H1 (cell line): ENCODE results near the gene NOL3. TPM values are rescaled to one million over a fixed set of nuclear protein-coding genes. Genes with fewer than 3 reads are reported as not detected.

Experiments
- CTCF ChIA-PET: fragments of 300-600 bp; sonication (Branson Sonifier 250); formaldehyde crosslinking; loops from one replicate; lab custom pipeline; 2021; ENCODE audit not compliant: partially characterized antibody; lab: Charles Lee
- POLR2A ChIA-PET: fragments of 300-600 bp; sonication (Branson Sonifier 250); formaldehyde crosslinking; loops from one replicate; lab custom pipeline; 2021; ENCODE audit warnings: inconsistent platforms; ENCODE audit not compliant: partially characterized antibody; lab: Charles Lee
- DNase-seq, 2 experiments: peaks; one replicate each; pipeline versions ENCODE4 v3.0.0 to v3.0.0-alpha.2; 2010 to 2022; ENCODE audit warnings: low spot score in 2 of 2, low read depth in 1 of 2, mixed read lengths in 1 of 2
- FAIRE-seq: peaks from 2 replicates; lab custom pipeline; 2011; peaks lifted over from hg19 to GRCh38; lab: Jason Lieb, UNC
- H2AFZ ChIP-seq: 2 replicates; pipeline ENCODE4 v1.8.1; 2012; ENCODE audit warnings: low read length, inconsistent platforms
- H2AK5ac ChIP-seq: 2 replicates; pipeline ENCODE4 v1.6.1; 2013; ENCODE audit warnings: low read depth, low read length
- H2BK120ac ChIP-seq: replicated peaks from 2 replicates; pipeline ENCODE3; 2013; ENCODE audit warnings: low read depth, low read length, inconsistent platforms
- H2BK12ac ChIP-seq: 2 replicates; pipeline ENCODE4 v1.6.1; 2013; ENCODE audit warnings: low read depth, low read length
- H2BK15ac ChIP-seq: 2 replicates; pipeline ENCODE4 v1.6.1; 2013; ENCODE audit warnings: low read length
- H2BK20ac ChIP-seq: 2 replicates; pipeline ENCODE4 v1.6.1; 2013; ENCODE audit warnings: low read length
- H2BK5ac ChIP-seq: 2 replicates; pipeline ENCODE4 v1.6.1; 2013; ENCODE audit warnings: low read depth, low read length
- H3K14ac ChIP-seq: 2 replicates; pipeline ENCODE4 v1.6.1; 2013; ENCODE audit warnings: inconsistent platforms; ENCODE audit not compliant: insufficient read length
- H3K18ac ChIP-seq: 2 replicates; pipeline ENCODE4 v1.6.1; 2013; ENCODE audit warnings: low read length; ENCODE audit errors: extremely low read depth
- H3K23ac ChIP-seq: 2 replicates; pipeline ENCODE4 v1.6.1; 2013; ENCODE audit warnings: inconsistent platforms; ENCODE audit not compliant: insufficient read length
- H3K23me2 ChIP-seq: 2 replicates; pipeline ENCODE4 v1.6.1; 2013; ENCODE audit warnings: low read depth, low read length
- H3K27ac ChIP-seq: 2 replicates; pipeline ENCODE4 v1.6.1; 2011; ENCODE audit warnings: low read depth, low read length, inconsistent platforms
- H3K27me3 ChIP-seq, 4 experiments: replicated peaks in 1 of 4; 1 replicate in 1 of 4; 2 replicates in 3 of 4; pipeline versions ENCODE4 v1.6.1 to v1.8.1; 2011 to 2013; ENCODE audit warnings: low read length in 3 of 4, mild to moderate bottlenecking in 3 of 4, inconsistent platforms in 2 of 4, mixed read lengths in 2 of 4, moderate library complexity in 1 of 4; ENCODE audit not compliant: control insufficient read depth in 3 of 4, insufficient read depth in 3 of 4; ENCODE audit errors: extremely low read depth in 1 of 4
- H3K36me3 ChIP-seq, 4 experiments: 2 replicates each; pipeline versions ENCODE4 v1.6.1 to v1.8.1; 2011 to 2013; ENCODE audit warnings: mild to moderate bottlenecking in 4 of 4, low read length in 3 of 4, moderate library complexity in 2 of 4, control low read depth in 1 of 4, inconsistent platforms in 1 of 4; ENCODE audit not compliant: insufficient read depth in 4 of 4, control insufficient read depth in 2 of 4
- H3K4ac ChIP-seq: replicated peaks from 2 replicates; pipeline ENCODE3; 2013; ENCODE audit warnings: low read length, low read depth, mixed read lengths, inconsistent platforms; ENCODE audit not compliant: insufficient read length
- H3K4me1 ChIP-seq, 4 experiments: replicated peaks in 1 of 4; 1 replicate in 1 of 4; 2 replicates in 3 of 4; pipeline versions ENCODE4 v1.6.1 to v1.8.1; 2011 to 2013; ENCODE audit warnings: low read length in 3 of 4, inconsistent platforms in 2 of 4, mixed read lengths in 1 of 4; ENCODE audit not compliant: insufficient read depth in 4 of 4, control insufficient read depth in 3 of 4
- H3K4me2 ChIP-seq, 2 experiments: 2 replicates each; pipeline versions ENCODE4 v1.6.1 to v1.8.1; 2011 to 2013; ENCODE audit warnings: low read depth in 2 of 2, low read length in 2 of 2, control low read depth in 1 of 2, inconsistent platforms in 1 of 2, mild to moderate bottlenecking in 1 of 2; ENCODE audit not compliant: insufficient read depth in 1 of 2
- H3K4me3 ChIP-seq, 4 experiments: fragments of 200-600, 300-600 bp in 1 of 4; sonication (generic), shearing (Covaris generic), sonication (Bioruptor Twin) in 1 of 4; 2 replicates each; pipeline versions ENCODE4 v1.5.1 to v1.8.1; 2011 to 2016; ENCODE audit warnings: low read length in 4 of 4, low read depth in 3 of 4, control low read depth in 2 of 4, inconsistent platforms in 2 of 4, mild to moderate bottlenecking in 2 of 4, mixed read lengths in 1 of 4, moderate library complexity in 1 of 4; ENCODE audit not compliant: insufficient read depth in 2 of 4; ENCODE audit errors: extremely low read depth in 1 of 4
- H3K56ac ChIP-seq: replicated peaks from 2 replicates; pipeline ENCODE3; 2013; ENCODE audit warnings: low read depth, mild to moderate bottlenecking, mixed read lengths, low read length, inconsistent platforms; ENCODE audit not compliant: insufficient read length
- H3K79me1 ChIP-seq: 2 replicates; pipeline ENCODE4 v1.6.1; 2013; ENCODE audit warnings: low read depth, low read length, control low read depth
- H3K79me2 ChIP-seq, 2 experiments: 2 replicates each; pipeline versions ENCODE4 v1.6.1 to v1.8.1; 2012 to 2013; ENCODE audit warnings: low read length in 2 of 2, mild to moderate bottlenecking in 2 of 2, inconsistent platforms in 1 of 2; ENCODE audit not compliant: insufficient read depth in 2 of 2, control insufficient read depth in 1 of 2
- H3K9ac ChIP-seq, 4 experiments: replicated peaks in 1 of 4; 1 replicate in 1 of 4; 2 replicates in 3 of 4; pipeline versions ENCODE4 v1.6.1 to v1.8.1; 2011 to 2013; ENCODE audit warnings: low read depth in 3 of 4, low read length in 3 of 4, control low read depth in 2 of 4, mild to moderate bottlenecking in 2 of 4, moderate library complexity in 2 of 4, inconsistent platforms in 1 of 4; ENCODE audit errors: extremely low read depth in 1 of 4
- H3K9me3 ChIP-seq, 2 experiments: 2 replicates each; pipeline versions ENCODE4 v1.6.1 to v1.8.1; 2012 to 2013; ENCODE audit warnings: mild to moderate bottlenecking in 2 of 2, moderate library complexity in 2 of 2, control low read depth in 1 of 2, inconsistent platforms in 1 of 2, low read depth in 1 of 2, low read length in 1 of 2, mixed read lengths in 1 of 2; ENCODE audit not compliant: insufficient read depth in 2 of 2
- H4K20me1 ChIP-seq, 2 experiments: replicated peaks in 1 of 2; 2 replicates each; pipeline versions ENCODE3 to v1.8.1; 2011 to 2013; ENCODE audit warnings: inconsistent platforms in 2 of 2, low read length in 2 of 2, mild to moderate bottlenecking in 1 of 2; ENCODE audit not compliant: insufficient read depth in 2 of 2, control insufficient read depth in 1 of 2
- H4K5ac ChIP-seq: 2 replicates; pipeline ENCODE4 v1.6.1; 2013; ENCODE audit warnings: low read length, low read depth, mixed read lengths, inconsistent platforms; ENCODE audit not compliant: insufficient read length
- H4K8ac ChIP-seq: 2 replicates; pipeline ENCODE4 v1.8.0; 2013; ENCODE audit warnings: mild to moderate bottlenecking, moderate library complexity, low read length, inconsistent platforms; ENCODE audit not compliant: insufficient read depth; ENCODE audit errors: extremely low read depth
- H4K91ac ChIP-seq: replicated peaks from 2 replicates; pipeline ENCODE3; 2013; ENCODE audit warnings: low read length, mixed read lengths, inconsistent platforms; ENCODE audit not compliant: insufficient read length
- BCL11A ChIP-seq, 2 experiments: IDR thresholded peaks; one replicate each; pipeline ENCODE4 v1.6.1; 2011; ENCODE audit warnings: low read depth in 2 of 2, low read length in 2 of 2, mild to moderate bottlenecking in 2 of 2
- CEBPB ChIP-seq: IDR thresholded peaks from 2 replicates; pipeline ENCODE4 v1.6.1; 2012; ENCODE audit warnings: low read depth, low read length
- RBBP5 ChIP-seq: IDR thresholded peaks from 2 replicates; pipeline ENCODE4 v1.7.1; 2012; ENCODE audit warnings: low read depth, mild to moderate bottlenecking, inconsistent platforms, low read length, moderate library complexity, borderline replicate concordance
- WGBS, 2 experiments: shearing (Covaris generic) in 1 of 2; methylation state at CpG; one replicate each; pipeline versions ENCODE4 v1.1.6 to v1.1.7; 2013 to 2015; ENCODE audit warnings: low lambda C conversion rate in 2 of 2, mixed read lengths in 2 of 2, inconsistent platforms in 1 of 2, low coverage in 1 of 2, missing lambda C conversion rate in 1 of 2; ENCODE audit not compliant: insufficient replicate concordance in 2 of 2, insufficient coverage in 1 of 2, insufficient read length in 1 of 2; ENCODE audit errors: extremely low coverage in 1 of 2, missing lambda C conversion rate in 1 of 2; 5-methylcytosine and 5-hydroxymethylcytosine counted together
- polyA plus RNA-seq, 7 experiments: library from polyadenylated mRNA; depleted of rRNA in 3 of 7; stranded (reverse) in 5 of 7; unstranded in 2 of 7; fragments of >200 nt in 5 of 7; fragments of 200-250 nt in 2 of 7; gene quantifications; 1 replicate in 5 of 7; 2 replicates in 1 of 7; 4 replicates in 1 of 7; pipeline versions ENCODE4 v1.2.1 to v1.2.3, GENCODE V29; 2011 to 2013; ENCODE audit warnings: missing spikeins in 2 of 7, mixed read lengths in 2 of 7
- total RNA-seq: library from RNA; stranded (reverse); fragmentation: NEBNext Ultra II Directional; extraction: Animal tissue kit (Norgen Biotek cat#: 25700); gene quantifications from 2 replicates; pipeline ENCODE4 v1.2.1, GENCODE V29; 2021

NOL3 gene
- total and polyA plus RNA-seq, 2 of the 8 experiments (the other 6 are each of a cell fraction or from before 2014, with no cell fraction given) = 2.2 to 4.6 TPM

DNA sequence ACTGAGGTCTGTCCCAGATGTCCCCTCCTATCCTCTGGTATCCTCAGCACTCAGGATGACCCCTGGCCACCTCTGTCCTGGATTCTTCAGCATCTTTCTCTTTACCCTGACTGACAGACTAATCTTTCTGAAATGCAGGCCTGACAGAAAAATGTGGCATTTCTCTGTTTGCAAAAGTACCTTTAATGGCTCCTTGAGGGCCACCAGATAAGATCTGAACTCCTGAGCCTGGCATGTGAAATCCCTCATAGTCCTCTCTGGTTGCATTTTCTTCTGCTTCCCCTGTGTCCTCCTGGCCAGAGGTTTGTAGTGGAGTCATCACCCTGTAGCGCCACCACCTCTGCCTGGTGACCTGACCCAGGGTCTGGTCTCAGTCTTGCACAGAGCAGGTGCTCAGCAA lies 26.5 kb downstream of the NOL3 start:
- H4K91ac ChIP-seq = no peak overlapping the region
- H2BK15ac ChIP-seq = no peak overlapping the region
- no peak overlapping the region for H3K9ac ChIP-seq
- H3K27ac ChIP-seq = no peak overlapping the region
- no peak overlapping the region for H2BK5ac ChIP-seq
- no peaks in the 10 kb centered on the region for H3K27me3 ChIP-seq
- H2BK20ac ChIP-seq = no peak overlapping the region
- TF ChIP-seq BCL11A (IDR thresholded peaks at IDR 0.05; ENCODE audit: low read depth in 2 of 2, low read length in 2 of 2) (no peak), CEBPB (no peak), RBBP5 (no peak)
- H3K23me2 ChIP-seq = peaks cover 13% of the 10 kb centered on the region
- H2AK5ac ChIP-seq = no peak overlapping the region
- H3K79me2 ChIP-seq = peaks cover 8 to 17% of the 10 kb centered on the region in 2 experiments
- no peak overlapping the region for H3K4me3 ChIP-seq
- no peak overlapping the region for H3K56ac ChIP-seq
- no peak overlapping the region for H2BK12ac ChIP-seq
- DNase-seq = no peak
- H3K36me3 ChIP-seq = peaks cover 18 to 44% (median 34%) of the 10 kb centered on the region in 4 experiments
- CTCF ChIA-PET = interaction anchor here (0.6 to 8.7 kb wide), 12 partner anchors 10 to 88 kb away, joined by 3 to 111 read pairs (median 7); partner anchors contain the start of genes EXOC3L1, MATCAP1, NOL3 and TMEM208
- H3K18ac ChIP-seq = no peak overlapping the region
- POLR2A ChIA-PET = interaction anchor here (2.2 kb wide), 2 partner anchors 26 to 38 kb away, joined by 5 to 7 read pairs; partner anchors contain the start of gene NOL3
- H4K5ac ChIP-seq = no peak overlapping the region
- FAIRE-seq = no peak
- no peak overlapping the region for H3K4me2 ChIP-seq
- H2AFZ ChIP-seq = no peak overlapping the region
- no peak overlapping the region for H3K14ac ChIP-seq
- peaks cover 0 to 17% (median 10%) of the 10 kb centered on the region in 4 experiments; a peak in 5 of 7 replicates for H3K4me1 ChIP-seq
- no peak overlapping the region for H3K4ac ChIP-seq
- no peaks in the 10 kb centered on the region for H3K9me3 ChIP-seq
- no peak overlapping the region for H2BK120ac ChIP-seq
- no peak overlapping the region for H3K23ac ChIP-seq
- H4K8ac ChIP-seq = no peak overlapping the region
- H3K79me1 ChIP-seq = peaks cover 10% of the 10 kb centered on the region
- WGBS, 2 experiments = 90% methylated on average over 1 of the region's 1 CpG; no CpG with 5 or more reads in 1 of the 2 experiments
- peaks cover 5 to 29% of the 10 kb centered on the region in 2 experiments for H4K20me1 ChIP-seq
